SK-N-SH (cell line): Measurements from ENCODE around the gene PES1.

Experiments used
- CHD2 ChIP-seq: fragments of 150-350 bp; IDR thresholded peaks from 2 replicates; pipeline ENCODE4 v1.6.1; 2018; ENCODE audit warnings: low read length; ENCODE audit not compliant: partially characterized antibody
- CTCF ChIP-seq: fragments of 200-600 bp; sonication (generic); IDR thresholded peaks from 2 replicates; pipeline ENCODE4 v1.6.1; 2017; ENCODE audit warnings: antibody characterized with exemption, mild to moderate bottlenecking, moderate library complexity
- FOXJ3 ChIP-seq: sonication (generic); formaldehyde crosslinking; IDR thresholded peaks from 2 replicates; pipeline ENCODE4 v1.5.1; 2020; ENCODE audit warnings: mild to moderate bottlenecking, missing genetic modification reagents
- POLR2AphosphoS5 ChIP-seq: IDR thresholded peaks from 2 replicates; pipeline ENCODE4 v1.6.1; 2012; ENCODE audit warnings: low read depth, low read length

GRCh38 chr22:30612789-30613188 lies 21.1 kb upstream of the PES1 start:
- TF ChIP-seq POLR2AphosphoS5 (no peak), CHD2 (no peak), FOXJ3 (CRISPR knock-in tag) (no peak), CTCF (no peak)
